Peyer's patch (tissue), 4 donors: ENCODE measurements around the gene ADPRS. TPM values are rescaled to one million over a fixed set of nuclear protein-coding genes. Genes with fewer than 3 reads are reported as not detected.

Experiments
- DNase-seq, 3 donors: peaks; one replicate each; pipeline ENCODE4 v3.0.0-alpha.2; 2017 to 2019
- H3K27ac ChIP-seq, 4 donors: fragments of 200-600 bp; sonication (generic); one replicate each; pipeline ENCODE4 v1.5.1; 2016 to 2019
- H3K27me3 ChIP-seq, 2 donors: fragments of 200-600 bp; sonication (generic); one replicate each; pipeline ENCODE4 v1.5.1; 2019
- H3K36me3 ChIP-seq, 3 donors: fragments of 200-600 bp; sonication (generic); one replicate each; pipeline ENCODE4 v1.5.1; 2016 to 2019
- H3K4me1 ChIP-seq, 4 donors: fragments of 200-600 bp; sonication (generic); one replicate each; pipeline ENCODE4 v1.5.1; 2016 to 2019
- H3K4me3 ChIP-seq, 4 donors: fragments of 200-600 bp; sonication (generic); 1 replicate in 3 of 4; 2 replicates in 1 of 4; pipeline ENCODE4 v1.5.1; 2016 to 2019; ENCODE audit warnings: mild to moderate bottlenecking in 1 of 4
- H3K9me3 ChIP-seq, 4 donors: fragments of 200-600 bp; sonication (generic); one replicate each; pipeline ENCODE4 v1.5.1; 2016 to 2019; ENCODE audit warnings: mild to moderate bottlenecking in 1 of 4
- CTCF ChIP-seq, 6 experiments: fragments of 450-650 bp in 4 of 6; fragments of 200-600 bp in 2 of 6; sonication (generic) in 1 of 6; IDR thresholded peaks; one replicate each; pipeline ENCODE4 v1.5.1; 2017 to 2019; ENCODE audit warnings: antibody characterized with exemption in 6 of 6, mild to moderate bottlenecking in 3 of 6, moderate library complexity in 1 of 6
- POLR2A ChIP-seq, 2 donors: fragments of 450-650 bp; IDR thresholded peaks; one replicate each; pipeline ENCODE4 v1.5.1; 2017; ENCODE audit warnings: antibody characterized with exemption in 2 of 2, mild to moderate bottlenecking in 2 of 2, moderate library complexity in 2 of 2
- total RNA-seq, 4 donors: library from RNA; depleted of rRNA; stranded (reverse); fragments of >200 nt; gene quantifications; one replicate each; pipeline ENCODE4 v1.1.0, GENCODE V29; 2016

The ADPRS gene
- total RNA-seq, 4 donors from 2014 or later = 16.5 to 50.0 (median 30.8) TPM

DNA sequence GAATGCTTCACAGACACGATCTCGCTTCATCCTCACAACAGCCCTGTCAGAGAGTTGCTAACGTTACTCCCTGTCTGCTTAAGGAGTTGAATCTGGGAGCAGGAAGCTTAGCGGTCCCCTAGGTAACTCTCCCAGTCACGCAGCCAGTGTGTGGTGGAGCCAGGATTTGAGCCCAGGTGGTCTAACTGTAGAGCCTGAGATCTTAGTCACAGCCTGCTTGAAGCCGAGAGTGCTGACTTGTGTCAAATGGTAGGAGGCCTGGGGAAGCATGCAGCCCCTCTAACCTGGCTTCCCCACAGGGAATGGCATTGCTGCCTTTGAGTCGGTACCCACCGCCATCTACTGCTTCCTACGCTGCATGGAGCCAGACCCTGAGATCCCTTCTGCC lies 4.1 kb downstream of the ADPRS start:
- H3K27ac ChIP-seq = no peak overlapping the region
- H3K4me1 ChIP-seq = peaks cover 0 to 26% (median 11%) of the 10 kb centered on the region in 4 donors
- no peaks in the 10 kb centered on the region for H3K9me3 ChIP-seq
- TF ChIP-seq POLR2A (IDR thresholded peaks at IDR 0.05) (no peak), CTCF (IDR thresholded peaks at IDR 0.05) (no peak)
- peak in 1 of 3 donors; percentile 22 for DNase-seq
- no peak overlapping the region for H3K4me3 ChIP-seq
- H3K36me3 ChIP-seq = peaks cover 0 to 46% (median 0%) of the 10 kb centered on the region in 3 donors
- H3K27me3 ChIP-seq = no peaks in the 10 kb centered on the region

DNA sequence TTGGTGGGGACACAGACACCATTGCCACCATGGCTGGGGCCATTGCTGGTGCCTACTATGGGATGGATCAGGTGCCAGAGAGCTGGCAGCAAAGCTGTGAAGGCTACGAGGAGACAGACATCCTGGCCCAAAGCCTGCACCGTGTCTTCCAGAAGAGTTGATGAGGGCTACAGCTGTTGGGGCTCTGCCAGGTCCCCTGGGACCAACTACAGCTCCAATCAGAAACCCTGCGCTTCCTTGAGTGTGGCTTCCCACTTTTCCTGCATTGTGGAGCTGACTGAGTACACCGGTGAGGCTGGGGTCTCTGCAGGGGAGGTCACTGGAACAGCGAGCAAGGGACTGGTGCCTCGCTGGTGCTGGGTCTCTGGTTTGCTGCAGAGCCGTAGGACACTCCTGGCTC lies 4.5 kb downstream of the ADPRS start:
- Histone ChIP-seq H3K9me3 (no peaks in the 10 kb centered on the region), H3K27ac (no peak overlapping the region), H3K27me3 (no peaks in the 10 kb centered on the region), H3K4me1 (peaks cover 0 to 25% (median 8%) of the 10 kb centered on the region in 4 donors), H3K4me3 (no peak overlapping the region), H3K36me3 (peaks cover 0 to 46% (median 0%) of the 10 kb centered on the region in 3 donors)
- no peak for TF ChIP-seq CTCF (IDR thresholded peaks at IDR 0.05)
- no peak for TF ChIP-seq POLR2A (IDR thresholded peaks at IDR 0.05)
- DNase-seq = peak in 1 of 3 donors; percentile 40

DNA sequence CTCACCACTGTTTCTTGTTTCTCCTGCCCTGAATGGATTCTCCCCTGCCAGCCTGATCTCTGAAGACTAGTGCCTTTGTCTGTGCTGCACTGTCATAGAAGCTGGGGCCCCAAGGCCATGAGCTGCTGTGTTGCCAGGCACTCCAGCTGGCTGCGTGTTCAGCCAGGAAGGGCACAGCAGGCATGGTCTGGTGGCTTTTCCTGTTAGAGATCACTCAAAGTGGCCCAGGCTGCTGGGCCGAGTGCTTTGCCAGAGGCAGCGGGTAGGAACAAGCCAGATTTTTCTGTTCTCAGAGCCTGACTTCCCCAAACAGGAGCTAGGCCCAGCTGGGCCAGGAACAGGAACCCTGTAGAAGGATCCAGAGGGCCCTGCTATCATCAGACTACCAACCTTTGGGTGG lies 5.2 kb downstream of the ADPRS start:
- peaks cover 0 to 46% (median 0%) of the 10 kb centered on the region in 3 donors for H3K36me3 ChIP-seq
- no peak overlapping the region for H3K27ac ChIP-seq
- no peak overlapping the region for H3K4me3 ChIP-seq
- peaks cover 0 to 22% (median 4%) of the 10 kb centered on the region in 4 donors for H3K4me1 ChIP-seq
- DNase-seq = no peak
- H3K9me3 ChIP-seq = no peaks in the 10 kb centered on the region
- no peaks in the 10 kb centered on the region for H3K27me3 ChIP-seq
- TF ChIP-seq CTCF (IDR thresholded peaks at IDR 0.05) = no peak
- TF ChIP-seq POLR2A (IDR thresholded peaks at IDR 0.05) = no peak

- peaks cover 0 to 17% (median 2%) of the 10 kb centered on the region in 4 donors for H3K4me1 ChIP-seq
- H3K4me3 ChIP-seq = no peak overlapping the region
- no peak for DNase-seq
- H3K27ac ChIP-seq = no peak overlapping the region
- H3K36me3 ChIP-seq = peaks cover 0 to 46% (median 0%) of the 10 kb centered on the region in 3 donors
- no peaks in the 10 kb centered on the region for H3K27me3 ChIP-seq
- no peaks in the 10 kb centered on the region for H3K9me3 ChIP-seq
- no peak for TF ChIP-seq POLR2A (IDR thresholded peaks at IDR 0.05)
- no peak for TF ChIP-seq CTCF (IDR thresholded peaks at IDR 0.05)
Measured at GRCh38 chr1:36094621-36095061, 5.9 kb downstream of the ADPRS start.

- Histone ChIP-seq H3K36me3 (peaks cover 0 to 42% (median 0%) of the 10 kb centered on the region in 3 donors), H3K4me3 (no peak overlapping the region), H3K4me1 (peaks cover 0 to 8% (median 0%) of the 10 kb centered on the region in 4 donors), H3K9me3 (no peaks in the 10 kb centered on the region), H3K27me3 (no peaks in the 10 kb centered on the region), H3K27ac (no peak overlapping the region)
- peak in 1 of 3 donors; percentile 42 for DNase-seq
- TF ChIP-seq POLR2A (IDR thresholded peaks at IDR 0.05) (no peak), CTCF (IDR thresholded peaks at IDR 0.05) (no peak)
Measured at GRCh38 chr1:36095760-36096405, 7.2 kb downstream of the ADPRS start.
